NAMALWA (cell line): ENCODE results near the gene ZNF160.
"Not testable (repeated sequence)": the region's sequence is repeated elsewhere in the genome, so short reads cannot be mapped to it uniquely, and the experiment has no call there.

Source experiments
- DNase-seq: peaks from one replicate; pipeline ENCODE4 v3.0.0-alpha.2; 2015; ENCODE audit warnings: low spot score

Gene ZNF160

GRCh38 chr19:53091413-53092254 lies 11.6 kb downstream of the ZNF160 start:
- no peak for DNase-seq

- no peak for DNase-seq
Measured at GRCh38 chr19:53088091-53088490, 15.1 kb downstream of the ZNF160 start.

- DNase-seq: no peak
Measured at GRCh38 chr19:53086949-53087348, 16.3 kb downstream of the ZNF160 start.

GRCh38 chr19:53085496-53085895 lies 17.7 kb downstream of the ZNF160 start:
- DNase-seq: no peak

- no peak for DNase-seq
Measured at GRCh38 chr19:53082929-53083328, 20.3 kb downstream of the ZNF160 start.

GRCh38 chr19:53079313-53079924 lies 23.8 kb downstream of the ZNF160 start:
- no peak for DNase-seq

GRCh38 chr19:53078668-53079067 lies 24.6 kb downstream of the ZNF160 start:
- DNase-seq: no peak

GRCh38 chr19:53076984-53077383 lies 26.2 kb downstream of the ZNF160 start:
- DNase-seq: peak; percentile 26

GRCh38 chr19:53068834-53069233 lies 34.4 kb downstream of the ZNF160 start:
- DNase-seq: no peak

- no peak for DNase-seq
Measured at GRCh38 chr19:53068199-53068598, 35.0 kb downstream of the ZNF160 start.

- DNase-seq: no peak
Measured at GRCh38 chr19:53057904-53058580, 45.2 kb downstream of the ZNF160 start.

GRCh38 chr19:53055117-53055516 lies 48.1 kb downstream of the ZNF160 start:
- no peak for DNase-seq

GRCh38 chr19:53047379-53047778 lies 55.8 kb downstream of the ZNF160 start:
- DNase-seq: no peak

GRCh38 chr19:53045536-53045935 lies 57.7 kb downstream of the ZNF160 start:
- DNase-seq: no peak

- DNase-seq: no peak
Measured at GRCh38 chr19:53041366-53041765, 61.9 kb downstream of the ZNF160 start.

- no peak for DNase-seq
Measured at GRCh38 chr19:53037101-53038097, 65.8 kb downstream of the ZNF160 start.

- no peak for DNase-seq
Measured at GRCh38 chr19:53034948-53035675, 68.1 kb downstream of the ZNF160 start.

- no peak for DNase-seq
Measured at GRCh38 chr19:53034054-53034453, 69.2 kb downstream of the ZNF160 start.

GRCh38 chr19:53028306-53028705 lies 74.9 kb downstream of the ZNF160 start:
- DNase-seq: not testable (repeated sequence)

GRCh38 chr19:53019684-53020083 lies 83.5 kb downstream of the ZNF160 start:
- peak; percentile 42 for DNase-seq
